Stimulated activated naive CD8-positive, alpha-beta T cell treated with anti-CD3 and anti-CD28 coated beads, Interleukin-15, Interleukin-2, amounts not matched to agents 100 U/mL and 50 U/mL, for 24 hours (primary cell): ENCODE results near the gene DMRT1.
"Not testable (repeated sequence)": the region's sequence is repeated elsewhere in the genome, so short reads cannot be mapped to it uniquely, and the experiment has no call there.

ENCODE experiments used
- ATAC-seq: fragments of 150-1000 bp; cut with Tn5 transposase; one replicate; pipeline ENCODE4 v1.10.0; 2021
- DNase-seq: peaks from one replicate; pipeline ENCODE4 v3.0.0; 2021

DMRT1 gene

GRCh38 chr9:860706-861105 lies 19.2 kb downstream of the DMRT1 start:
- ATAC-seq (no peak), DNase-seq (no peak)

- not testable (repeated sequence) for DNase-seq, ATAC-seq
Measured at GRCh38 chr9:861525-861924, 20.0 kb downstream of the DMRT1 start.

- ATAC-seq, result peak; percentile 36
- DNase-seq, result no peak
Measured at GRCh38 chr9:875119-875962, 33.8 kb downstream of the DMRT1 start.

- no peak for ATAC-seq
- no peak for DNase-seq
Measured at GRCh38 chr9:876425-876824, 34.9 kb downstream of the DMRT1 start.

- DNase-seq, result no peak
- no peak for ATAC-seq
Measured at GRCh38 chr9:878239-878638, 36.7 kb downstream of the DMRT1 start.

- ATAC-seq, result peak; percentile 86
- peak; percentile 21 for DNase-seq
Measured at GRCh38 chr9:880725-881124, 39.2 kb downstream of the DMRT1 start.

- DNase-seq (no peak), ATAC-seq (no peak)
Measured at GRCh38 chr9:882416-882924, 41.0 kb downstream of the DMRT1 start.

- ATAC-seq, result no peak
- no peak for DNase-seq
Measured at GRCh38 chr9:883011-883410, 41.5 kb downstream of the DMRT1 start.

GRCh38 chr9:886886-887285 lies 45.4 kb downstream of the DMRT1 start:
- ATAC-seq (no peak), DNase-seq (no peak)

GRCh38 chr9:892123-892522 lies 50.6 kb downstream of the DMRT1 start:
- ATAC-seq (no peak), DNase-seq (no peak)

GRCh38 chr9:893115-893514 lies 51.6 kb downstream of the DMRT1 start:
- ATAC-seq, result no peak
- DNase-seq, result no peak

GRCh38 chr9:893843-894420 lies 52.4 kb downstream of the DMRT1 start:
- DNase-seq (peak; percentile 70), ATAC-seq (peak; percentile 99)

- no peak for DNase-seq
- no peak for ATAC-seq
Measured at GRCh38 chr9:899440-900184, 58.1 kb downstream of the DMRT1 start.

GRCh38 chr9:903886-904285 lies 62.4 kb downstream of the DMRT1 start:
- DNase-seq (no peak), ATAC-seq (no peak)

- no peak for DNase-seq
- ATAC-seq, result no peak
Measured at GRCh38 chr9:905906-906305, 64.4 kb downstream of the DMRT1 start.

GRCh38 chr9:908536-909205 lies 67.2 kb downstream of the DMRT1 start:
- ATAC-seq (no peak), DNase-seq (no peak)

- ATAC-seq, result no peak
Measured at GRCh38 chr9:911005-911404, 69.5 kb downstream of the DMRT1 start.

GRCh38 chr9:912776-913175 lies 71.3 kb downstream of the DMRT1 start:
- ATAC-seq, result no peak
- no peak for DNase-seq

More at GRCh38 chr9:911005-911404, 69.5 kb downstream of the DMRT1 start:
- no peak for DNase-seq

GRCh38 chr9:913526-913925 lies 72.0 kb downstream of the DMRT1 start:
- DNase-seq, ATAC-seq: not testable (repeated sequence)

- ATAC-seq, result no peak
- DNase-seq, result no peak
Measured at GRCh38 chr9:917730-918129, 76.2 kb downstream of the DMRT1 start.

GRCh38 chr9:920927-921326 lies 79.4 kb downstream of the DMRT1 start:
- no peak for DNase-seq
- ATAC-seq, result no peak

GRCh38 chr9:922171-922570 lies 80.7 kb downstream of the DMRT1 start:
- DNase-seq (no peak), ATAC-seq (no peak)
